Measurements from ENCODE around the gene GABRD.

GABRD gene

GRCh38 chr1:2016123-2016522 lies 3.0 kb upstream of the GABRD start (continued):
- TF ChIP-seq, protein P1, sequence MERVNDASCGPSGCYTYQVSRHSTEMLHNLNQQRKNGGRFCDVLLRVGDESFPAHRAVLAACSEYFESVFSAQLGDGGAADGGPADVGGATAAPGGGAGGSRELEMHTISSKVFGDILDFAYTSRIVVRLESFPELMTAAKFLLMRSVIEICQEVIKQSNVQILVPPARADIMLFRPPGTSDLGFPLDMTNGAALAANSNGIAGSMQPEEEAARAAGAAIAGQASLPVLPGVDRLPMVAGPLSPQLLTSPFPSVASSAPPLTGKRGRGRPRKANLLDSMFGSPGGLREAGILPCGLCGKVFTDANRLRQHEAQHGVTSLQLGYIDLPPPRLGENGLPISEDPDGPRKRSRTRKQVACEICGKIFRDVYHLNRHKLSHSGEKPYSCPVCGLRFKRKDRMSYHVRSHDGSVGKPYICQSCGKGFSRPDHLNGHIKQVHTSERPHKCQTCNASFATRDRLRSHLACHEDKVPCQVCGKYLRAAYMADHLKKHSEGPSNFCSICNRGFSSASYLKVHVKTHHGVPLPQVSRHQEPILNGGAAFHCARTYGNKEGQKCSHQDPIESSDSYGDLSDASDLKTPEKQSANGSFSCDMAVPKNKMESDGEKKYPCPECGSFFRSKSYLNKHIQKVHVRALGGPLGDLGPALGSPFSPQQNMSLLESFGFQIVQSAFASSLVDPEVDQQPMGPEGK (CRISPR knock-in tag; IDR thresholded peaks at IDR 0.05; ENCODE audit: borderline replicate concordance): no peak
- TF ChIP-seq ZFP3 (CRISPR knock-in tag; IDR thresholded peaks at IDR 0.05) (no peak), CREB5 (CRISPR knock-in tag; IDR thresholded peaks at IDR 0.05; ENCODE audit: low read depth) (no peak), RARB (CRISPR knock-in tag; IDR thresholded peaks at IDR 0.05) (no peak), ZC3H10 (CRISPR knock-in tag; IDR thresholded peaks at IDR 0.05) (no peak), ZNF70 (CRISPR knock-in tag; IDR thresholded peaks at IDR 0.05) (no peak)

GRCh38 chr1:2018217-2019171 lies 651 bp upstream of the GABRD start:
- TF ChIP-seq CSDC2 (CRISPR knock-in tag; IDR thresholded peaks at IDR 0.05): no peak
- TF ChIP-seq PPARA (CRISPR knock-in tag; IDR thresholded peaks at IDR 0.05; ENCODE audit: borderline replicate concordance): no peak
- TF ChIP-seq TCF4 (CRISPR knock-in tag; IDR thresholded peaks at IDR 0.05; ENCODE audit: borderline replicate concordance): no peak
- TF ChIP-seq RARB (CRISPR knock-in tag; IDR thresholded peaks at IDR 0.05): no peak
- TF ChIP-seq SNAI2 (CRISPR knock-in tag; IDR thresholded peaks at IDR 0.05): no peak
- TF ChIP-seq ZC3H10 (CRISPR knock-in tag; IDR thresholded peaks at IDR 0.05): no peak
- TF ChIP-seq, protein P2, sequence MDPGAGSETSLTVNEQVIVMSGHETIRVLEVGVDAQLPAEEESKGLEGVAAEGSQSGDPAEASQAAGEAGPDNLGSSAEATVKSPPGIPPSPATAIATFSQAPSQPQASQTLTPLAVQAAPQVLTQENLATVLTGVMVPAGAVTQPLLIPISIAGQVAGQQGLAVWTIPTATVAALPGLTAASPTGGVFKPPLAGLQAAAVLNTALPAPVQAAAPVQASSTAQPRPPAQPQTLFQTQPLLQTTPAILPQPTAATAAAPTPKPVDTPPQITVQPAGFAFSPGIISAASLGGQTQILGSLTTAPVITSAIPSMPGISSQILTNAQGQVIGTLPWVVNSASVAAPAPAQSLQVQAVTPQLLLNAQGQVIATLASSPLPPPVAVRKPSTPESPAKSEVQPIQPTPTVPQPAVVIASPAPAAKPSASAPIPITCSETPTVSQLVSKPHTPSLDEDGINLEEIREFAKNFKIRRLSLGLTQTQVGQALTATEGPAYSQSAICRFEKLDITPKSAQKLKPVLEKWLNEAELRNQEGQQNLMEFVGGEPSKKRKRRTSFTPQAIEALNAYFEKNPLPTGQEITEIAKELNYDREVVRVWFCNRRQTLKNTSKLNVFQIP (CRISPR knock-in tag; IDR thresholded peaks at IDR 0.05; ENCODE audit: borderline replicate concordance, low read depth): no peak
- TF ChIP-seq, protein P3, sequence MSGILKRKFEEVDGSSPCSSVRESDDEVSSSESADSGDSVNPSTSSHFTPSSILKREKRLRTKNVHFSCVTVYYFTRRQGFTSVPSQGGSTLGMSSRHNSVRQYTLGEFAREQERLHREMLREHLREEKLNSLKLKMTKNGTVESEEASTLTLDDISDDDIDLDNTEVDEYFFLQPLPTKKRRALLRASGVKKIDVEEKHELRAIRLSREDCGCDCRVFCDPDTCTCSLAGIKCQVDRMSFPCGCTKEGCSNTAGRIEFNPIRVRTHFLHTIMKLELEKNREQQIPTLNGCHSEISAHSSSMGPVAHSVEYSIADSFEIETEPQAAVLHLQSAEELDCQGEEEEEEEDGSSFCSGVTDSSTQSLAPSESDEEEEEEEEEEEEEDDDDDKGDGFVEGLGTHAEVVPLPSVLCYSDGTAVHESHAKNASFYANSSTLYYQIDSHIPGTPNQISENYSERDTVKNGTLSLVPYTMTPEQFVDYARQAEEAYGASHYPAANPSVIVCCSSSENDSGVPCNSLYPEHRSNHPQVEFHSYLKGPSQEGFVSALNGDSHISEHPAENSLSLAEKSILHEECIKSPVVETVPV (CRISPR knock-in tag; IDR thresholded peaks at IDR 0.05): no peak
- TF ChIP-seq ZFP3 (CRISPR knock-in tag; IDR thresholded peaks at IDR 0.05): no peak
- TF ChIP-seq ISL1 (CRISPR knock-in tag; IDR thresholded peaks at IDR 0.05): no peak
- ATAC-seq: no peak

DNA sequence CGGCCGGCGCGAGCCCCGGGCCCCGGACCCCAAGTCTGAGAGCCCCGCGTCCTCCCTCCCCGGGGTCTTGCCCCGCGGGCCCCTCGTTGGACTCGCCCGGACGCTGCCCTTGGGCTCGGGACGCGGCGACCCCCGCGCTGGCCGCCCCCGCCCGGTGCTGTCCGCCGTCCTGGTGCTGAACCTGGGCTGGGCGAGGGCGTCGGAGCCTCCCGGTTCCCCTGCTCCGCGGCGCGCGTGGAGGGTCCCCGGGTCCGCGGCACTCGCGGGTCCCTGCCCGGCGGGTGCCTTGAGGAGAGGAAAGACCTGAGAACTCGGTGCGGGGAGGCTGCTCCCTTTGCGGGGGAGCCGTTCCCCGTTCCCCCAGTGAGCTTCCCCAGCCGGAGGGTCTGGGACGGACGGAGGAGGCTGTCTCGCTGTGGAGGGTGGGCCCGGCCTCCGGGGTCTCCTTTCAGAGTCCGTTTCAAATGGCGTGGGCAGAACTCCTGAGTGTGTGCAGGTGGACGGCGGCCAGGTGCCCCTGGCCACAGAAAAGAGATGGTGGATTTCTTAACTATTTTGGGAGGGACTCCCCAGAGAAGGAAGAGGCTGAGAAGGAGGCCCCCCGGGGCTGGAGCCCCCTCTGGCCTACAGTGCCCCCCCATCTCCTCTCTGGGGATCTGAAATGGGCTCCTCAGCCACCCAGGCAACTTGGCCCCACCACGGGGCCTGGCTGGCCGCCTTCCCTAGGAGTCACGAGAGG lies 595 bp downstream of the GABRD start:
- no peak for TF ChIP-seq SNAI2 (CRISPR knock-in tag; IDR thresholded peaks at IDR 0.05)
- TF ChIP-seq ZFP3 (CRISPR knock-in tag; IDR thresholded peaks at IDR 0.05): no peak
- TF ChIP-seq ARNTL (CRISPR knock-in tag; IDR thresholded peaks at IDR 0.05; ENCODE audit: borderline replicate concordance, low read depth): no peak
- no peak for TF ChIP-seq ZC3H10 (CRISPR knock-in tag; IDR thresholded peaks at IDR 0.05)
- TF ChIP-seq ZFP30 (CRISPR knock-in tag; IDR thresholded peaks at IDR 0.05): no peak
- TF ChIP-seq, protein P3 (CRISPR knock-in tag; IDR thresholded peaks at IDR 0.05): no peak
- TF ChIP-seq TOX (CRISPR knock-in tag; IDR thresholded peaks at IDR 0.05; ENCODE audit: borderline replicate concordance): no peak
- no peak for TF ChIP-seq CSDC2 (CRISPR knock-in tag; IDR thresholded peaks at IDR 0.05)
- no peak for TF ChIP-seq RARB (CRISPR knock-in tag; IDR thresholded peaks at IDR 0.05)
- TF ChIP-seq ISL1 (CRISPR knock-in tag; IDR thresholded peaks at IDR 0.05): no peak
- TF ChIP-seq OSR1 (CRISPR knock-in tag; IDR thresholded peaks at IDR 0.05): no peak
- ATAC-seq: no peak

- TF ChIP-seq ISL1 (CRISPR knock-in tag; IDR thresholded peaks at IDR 0.05): no peak
- no peak for ATAC-seq
Observed at GRCh38 chr1:2020310-2020655, 1.1 kb downstream of the GABRD start.
